Progenitor cell of endocrine pancreas (in vitro differentiated cells): Measurements from ENCODE around the gene DDX54. TPM values are rescaled to one million over a fixed set of nuclear protein-coding genes. Genes with fewer than 3 reads are reported as not detected.

Source experiments
- DNase-seq: peaks from one replicate; pipeline ENCODE4 v3.0.0; 2021; ENCODE audit warnings: low spot score; ENCODE audit not compliant: unreplicated experiment
- H3K27ac Mint-ChIP-seq: 2 replicates; pipeline ENCODE4 v1.8.0; 2021; ENCODE audit warnings: mild to moderate bottlenecking, moderate library complexity, mixed read lengths
- H3K27me3 Mint-ChIP-seq: 2 replicates; pipeline ENCODE4 v1.8.0; 2021; ENCODE audit warnings: mixed read lengths
- H3K36me3 Mint-ChIP-seq: 2 replicates; pipeline ENCODE4 v1.8.0; 2022; ENCODE audit warnings: mixed read lengths; ENCODE audit not compliant: insufficient read depth
- H3K4me1 Mint-ChIP-seq: 2 replicates; pipeline ENCODE4 v1.8.0; 2021; ENCODE audit warnings: low read depth, mixed read lengths
- H3K4me3 Mint-ChIP-seq: 2 replicates; pipeline ENCODE4 v1.8.0; 2021; ENCODE audit warnings: low read depth, mild to moderate bottlenecking, moderate library complexity, mixed read lengths
- H3K9me3 Mint-ChIP-seq: 2 replicates; pipeline ENCODE4 v1.8.0; 2021; ENCODE audit warnings: low read depth, mixed read lengths
- CTCF ChIP-seq: fragments of 200-600 bp; sonication (generic); IDR thresholded peaks from one replicate; pipeline ENCODE4 v1.5.0; 2021; ENCODE audit warnings: antibody characterized with exemption, mild to moderate bottlenecking; ENCODE audit not compliant: unreplicated experiment
- total RNA-seq: library from RNA; stranded (reverse); gene quantifications from 2 replicates; pipeline ENCODE4 v1.2.1, GENCODE V29; 2021

The DDX54 gene
- total RNA-seq, 1 donor from 2014 or later = 61.5 TPM

- H3K27ac Mint-ChIP-seq = no peak overlapping the region
- no peaks in the 10 kb centered on the region for H3K9me3 Mint-ChIP-seq
- H3K4me3 Mint-ChIP-seq = no peak overlapping the region
- peaks cover 8% of the 10 kb centered on the region for H3K4me1 Mint-ChIP-seq
- no peak for TF ChIP-seq CTCF
- H3K27me3 Mint-ChIP-seq = peaks cover 56% of the 10 kb centered on the region
- H3K36me3 Mint-ChIP-seq = peaks cover 8% of the 10 kb centered on the region
- peak; percentile 25 for DNase-seq
Observed at GRCh38 chr12:113154351-113154973, 30.8 kb downstream of the DDX54 start.

DNA sequence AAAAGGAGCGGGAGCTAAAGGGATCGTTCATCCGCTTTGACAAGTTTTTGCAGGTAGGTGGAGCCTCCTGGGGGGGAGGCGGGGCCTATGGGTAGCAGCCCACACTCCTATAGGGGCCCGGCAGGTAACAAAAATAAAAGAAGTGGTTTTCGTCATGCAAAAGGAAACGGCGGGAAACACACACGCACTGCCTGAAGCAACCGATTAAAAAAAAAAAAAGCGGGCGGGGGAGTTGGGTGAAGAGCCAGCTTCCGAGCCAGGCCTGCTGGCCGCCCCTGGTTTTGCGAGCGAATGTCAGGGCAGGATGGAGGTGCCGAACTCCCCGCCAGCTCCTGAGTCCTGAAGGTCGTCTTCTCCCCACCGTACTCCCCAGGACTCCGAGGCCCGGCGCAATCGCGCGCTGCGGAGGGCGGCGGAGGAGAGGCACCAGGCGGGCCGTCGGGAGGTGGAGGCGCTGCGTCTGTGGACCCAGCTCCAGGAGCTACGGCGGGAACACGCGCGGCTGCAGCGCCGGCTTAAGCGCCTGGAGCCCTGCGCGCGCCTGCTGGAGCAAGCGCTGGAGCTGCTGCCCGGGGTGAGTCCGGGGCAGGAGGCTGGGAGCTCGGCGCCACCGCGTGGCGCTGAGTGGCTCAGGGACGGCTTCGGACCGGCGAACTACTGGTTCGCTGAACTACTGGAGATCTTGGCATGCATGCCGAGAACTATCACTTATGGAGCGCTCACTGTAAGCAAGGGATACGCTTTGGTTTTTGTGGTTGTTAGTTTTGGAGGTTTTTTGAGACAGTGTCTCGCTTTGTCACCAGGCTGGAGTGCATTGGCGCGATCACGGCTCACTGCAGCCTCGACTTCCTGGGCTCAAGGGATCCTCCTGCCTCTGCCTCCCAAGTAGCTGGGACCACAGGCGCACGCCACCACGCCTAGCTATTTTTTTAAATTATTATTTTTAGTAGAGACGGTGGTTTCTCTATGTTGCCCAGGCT is 32.2 kb downstream of the DDX54 start:
- peak; percentile 35 for DNase-seq
- Mint-ChIP-seq H3K27ac (no peak overlapping the region), H3K4me1 (peaks cover 8% of the 10 kb centered on the region), H3K27me3 (peaks cover 56% of the 10 kb centered on the region), H3K4me3 (peak overlapping the region; percentile 51), H3K9me3 (no peaks in the 10 kb centered on the region), H3K36me3 (peaks cover 8% of the 10 kb centered on the region)
- peak; percentile 41 for TF ChIP-seq CTCF

GRCh38 chr12:113152196-113152834 is 33.0 kb downstream of the DDX54 start:
- no peak for DNase-seq
- Mint-ChIP-seq H3K36me3 (peaks cover 5% of the 10 kb centered on the region), H3K27ac (no peak overlapping the region), H3K9me3 (peaks cover 2% of the 10 kb centered on the region), H3K27me3 (peaks cover 57% of the 10 kb centered on the region), H3K4me1 (peaks cover 8% of the 10 kb centered on the region), H3K4me3 (peak overlapping the region; percentile 51)
- TF ChIP-seq CTCF = no peak

- Mint-ChIP-seq H3K9me3 (peaks cover 5% of the 10 kb centered on the region), H3K27ac (no peak overlapping the region), H3K4me3 (no peak overlapping the region), H3K27me3 (peaks cover 53% of the 10 kb centered on the region), H3K36me3 (peaks cover under 1% of the 10 kb centered on the region), H3K4me1 (peaks cover 8% of the 10 kb centered on the region)
- DNase-seq = no peak
- TF ChIP-seq CTCF = no peak
Observed at GRCh38 chr12:113151655-113152054, 33.6 kb downstream of the DDX54 start.
